Measurements from ENCODE around the gene AGAP1. TPM values are rescaled to one million over a fixed set of nuclear protein-coding genes. Genes with fewer than 3 reads are reported as not detected.

Gene AGAP1
- total RNA-seq, 4 donors from 2014 or later = 23.4 to 46.5 (median 29.3) TPM

DNA sequence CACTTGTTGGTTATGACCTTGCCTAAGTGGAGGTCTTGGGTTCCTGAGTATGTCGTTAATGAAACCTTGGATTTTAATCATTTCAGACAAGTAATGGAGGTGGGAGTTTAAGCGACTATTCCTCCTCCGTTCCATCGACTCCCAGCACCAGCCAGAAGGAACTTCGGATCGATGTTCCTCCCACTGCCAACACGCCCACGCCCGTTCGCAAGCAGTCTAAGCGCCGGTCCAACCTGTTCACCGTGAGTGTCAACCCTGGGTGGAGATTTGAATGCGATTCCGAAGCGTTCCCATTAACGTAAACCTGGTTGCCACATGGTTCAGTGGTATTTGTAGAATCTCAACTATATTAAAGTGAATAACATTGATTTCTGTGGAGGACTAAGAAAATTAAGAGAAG lies 305.4 kb downstream of the AGAP1 start:
- Histone ChIP-seq H3K27me3 (no peaks in the 10 kb centered on the region), H3K9me3 (no peaks in the 10 kb centered on the region), H3K27ac (no peak overlapping the region), H3K4me3 (replicated peaks in 1 of 3) (no peak overlapping the region), H3K36me3 (peaks cover 7 to 12% of the 10 kb centered on the region in 2 donors), H3K4me1 (no peaks in the 10 kb centered on the region)
- no peak for DNase-seq
- intact Hi-C loops (cut with DNase I) = no loop called here
- no peak for TF ChIP-seq POLR2A (IDR thresholded peaks at IDR 0.05)
- TF ChIP-seq, protein P1, sequence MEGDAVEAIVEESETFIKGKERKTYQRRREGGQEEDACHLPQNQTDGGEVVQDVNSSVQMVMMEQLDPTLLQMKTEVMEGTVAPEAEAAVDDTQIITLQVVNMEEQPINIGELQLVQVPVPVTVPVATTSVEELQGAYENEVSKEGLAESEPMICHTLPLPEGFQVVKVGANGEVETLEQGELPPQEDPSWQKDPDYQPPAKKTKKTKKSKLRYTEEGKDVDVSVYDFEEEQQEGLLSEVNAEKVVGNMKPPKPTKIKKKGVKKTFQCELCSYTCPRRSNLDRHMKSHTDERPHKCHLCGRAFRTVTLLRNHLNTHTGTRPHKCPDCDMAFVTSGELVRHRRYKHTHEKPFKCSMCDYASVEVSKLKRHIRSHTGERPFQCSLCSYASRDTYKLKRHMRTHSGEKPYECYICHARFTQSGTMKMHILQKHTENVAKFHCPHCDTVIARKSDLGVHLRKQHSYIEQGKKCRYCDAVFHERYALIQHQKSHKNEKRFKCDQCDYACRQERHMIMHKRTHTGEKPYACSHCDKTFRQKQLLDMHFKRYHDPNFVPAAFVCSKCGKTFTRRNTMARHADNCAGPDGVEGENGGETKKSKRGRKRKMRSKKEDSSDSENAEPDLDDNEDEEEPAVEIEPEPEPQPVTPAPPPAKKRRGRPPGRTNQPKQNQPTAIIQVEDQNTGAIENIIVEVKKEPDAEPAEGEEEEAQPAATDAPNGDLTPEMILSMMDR (IDR thresholded peaks at IDR 0.05) = no peak
- WGBS, 2 donors = 93 to 97% methylated on average over 17 of the region's 17 CpGs

DNA sequence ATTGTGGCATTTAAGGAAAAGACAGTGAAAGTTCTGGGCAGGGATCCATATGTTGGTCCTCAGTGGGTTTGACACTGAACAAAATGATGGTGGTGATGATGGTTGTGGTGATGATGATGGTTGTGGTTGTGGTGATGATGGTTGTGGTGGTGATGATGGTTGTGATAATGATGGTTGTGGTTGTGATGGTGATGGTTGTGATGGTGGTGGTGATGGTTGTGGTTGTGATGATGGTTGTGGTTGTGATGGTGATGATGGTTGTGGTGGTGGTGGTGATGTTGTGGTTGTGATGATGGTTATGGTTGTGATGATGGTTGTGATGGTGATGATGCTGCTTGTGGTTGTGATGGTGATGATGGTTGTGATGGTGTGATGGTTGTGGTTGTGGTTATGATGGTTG lies 308.7 kb downstream of the AGAP1 start:
- intact Hi-C loops (cut with DNase I) = no loop called here
- Histone ChIP-seq H3K9me3 (no peaks in the 10 kb centered on the region), H3K27ac (no peak overlapping the region), H3K36me3 (peaks cover 7 to 15% of the 10 kb centered on the region in 2 donors), H3K4me1 (no peaks in the 10 kb centered on the region), H3K27me3 (no peaks in the 10 kb centered on the region), H3K4me3 (replicated peaks in 1 of 3) (no peak overlapping the region)
- DNase-seq = no peak
- TF ChIP-seq POLR2A (IDR thresholded peaks at IDR 0.05) = no peak
- TF ChIP-seq, protein P1 (IDR thresholded peaks at IDR 0.05) = no peak

DNA sequence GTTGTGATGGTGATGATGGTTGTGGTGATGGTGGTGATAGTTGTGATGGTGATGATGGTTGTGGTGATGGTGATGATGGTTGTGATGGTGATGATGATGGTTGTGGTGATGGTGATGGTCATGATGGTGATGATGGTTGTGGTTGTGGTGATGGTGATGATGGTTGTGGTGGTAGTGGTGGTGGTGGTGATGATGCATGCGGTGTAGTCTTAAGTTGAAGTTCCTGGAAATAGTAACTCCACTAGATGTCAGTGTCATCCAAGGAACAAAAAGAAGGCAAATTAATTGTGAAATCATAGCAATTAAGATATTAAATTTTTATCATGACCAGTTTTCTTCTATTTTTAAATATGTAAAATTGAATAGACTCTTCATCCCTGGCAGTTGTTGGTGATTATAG lies 309.2 kb downstream of the AGAP1 start:
- peaks cover 7 to 16% of the 10 kb centered on the region in 2 donors for H3K36me3 ChIP-seq

DNA sequence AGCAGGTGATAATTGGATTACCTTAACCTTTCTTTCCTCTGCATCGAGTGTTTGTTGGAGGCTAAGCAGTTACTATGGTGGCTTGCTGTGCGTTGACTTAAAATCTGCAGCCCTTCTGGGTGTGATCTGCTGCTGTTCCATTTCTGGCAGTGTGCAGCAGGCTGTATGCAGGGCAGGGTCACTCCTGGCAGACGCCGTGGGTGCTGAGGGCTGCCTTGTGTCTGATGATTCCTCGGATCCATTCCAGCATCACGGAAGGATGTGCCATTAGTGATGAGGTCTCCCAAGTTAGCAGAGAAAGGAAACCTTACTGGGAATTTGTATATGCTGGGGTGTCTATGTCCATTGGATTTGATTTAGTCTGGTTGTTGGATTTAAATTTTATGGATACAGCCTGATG lies 310.8 kb downstream of the AGAP1 start:
- intact Hi-C loops (cut with DNase I) = no loop called here

More for the DNA sequence above, 309.2 kb downstream of the AGAP1 start:
- intact Hi-C loops (cut with DNase I) = no loop called here
- TF ChIP-seq POLR2A (IDR thresholded peaks at IDR 0.05) = no peak
- TF ChIP-seq, protein P1 (IDR thresholded peaks at IDR 0.05) = peak in 1 of 6 experiments; percentile 18
- DNase-seq = no peak
- Histone ChIP-seq H3K27ac (no peak overlapping the region), H3K27me3 (no peaks in the 10 kb centered on the region), H3K9me3 (no peaks in the 10 kb centered on the region), H3K4me1 (no peaks in the 10 kb centered on the region), H3K4me3 (replicated peaks in 1 of 3) (no peak overlapping the region)
- 93 to 95% methylated on average over 1 of the region's 1 CpG for WGBS, 2 donors

DNA sequence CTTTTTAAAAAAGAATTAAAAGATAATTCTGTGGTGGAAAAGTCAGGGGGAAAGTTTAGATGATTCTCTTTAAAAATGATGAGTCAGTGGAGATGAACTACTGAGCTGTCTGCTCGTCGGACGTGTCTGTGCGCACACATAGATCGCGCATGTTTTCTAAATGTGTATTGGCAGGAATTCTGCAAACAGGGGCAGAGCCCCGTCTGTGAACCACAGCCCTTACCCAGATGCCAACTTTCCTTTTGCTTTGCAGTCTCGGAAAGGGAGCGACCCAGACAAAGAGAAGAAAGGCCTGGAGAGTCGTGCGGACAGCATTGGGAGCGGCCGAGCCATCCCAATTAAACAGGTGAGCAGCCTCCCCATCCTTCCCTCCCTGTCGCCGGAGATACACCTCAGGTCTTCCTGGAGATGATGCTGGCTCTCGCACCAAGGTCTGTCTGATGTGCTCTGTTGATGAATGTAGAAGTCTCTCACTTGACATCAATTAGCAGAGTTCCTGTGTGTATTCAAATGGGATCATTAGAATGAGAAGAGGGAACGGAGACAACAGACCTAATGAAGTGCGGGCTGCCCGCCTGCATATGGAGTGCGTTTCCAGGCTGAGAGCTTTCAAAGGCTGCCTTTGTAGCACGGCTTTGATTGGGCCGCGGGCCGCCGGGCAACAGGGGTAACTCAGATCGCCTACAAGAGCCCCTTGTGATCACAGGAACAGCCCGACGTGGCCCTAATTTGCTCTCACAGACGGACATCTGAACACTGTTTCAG lies 313.3 kb downstream of the AGAP1 start:
- DNase-seq = no peak
- Histone ChIP-seq H3K36me3 (peaks cover 0 to 4% of the 10 kb centered on the region in 2 donors), H3K4me3 (replicated peaks in 1 of 3) (no peak overlapping the region), H3K27ac (no peak overlapping the region), H3K4me1 (no peaks in the 10 kb centered on the region), H3K27me3 (no peaks in the 10 kb centered on the region), H3K9me3 (no peaks in the 10 kb centered on the region)
- intact Hi-C loops (cut with DNase I) = no loop called here
- WGBS, 2 donors = 88 to 89% methylated on average over 29 of the region's 29 CpGs
- no peak for TF ChIP-seq POLR2A (IDR thresholded peaks at IDR 0.05)
- TF ChIP-seq, protein P1 (IDR thresholded peaks at IDR 0.05) = no peak

More for the DNA sequence above, 310.8 kb downstream of the AGAP1 start:
- peaks cover 7 to 13% of the 10 kb centered on the region in 2 donors for H3K36me3 ChIP-seq
- 76 to 94% methylated on average over 6 of the region's 6 CpGs for WGBS, 2 donors
- H3K27ac ChIP-seq = no peak overlapping the region
- no peak for TF ChIP-seq POLR2A (IDR thresholded peaks at IDR 0.05)
- TF ChIP-seq, protein P1 (IDR thresholded peaks at IDR 0.05) = no peak
- H3K4me1 ChIP-seq = no peaks in the 10 kb centered on the region
- H3K27me3 ChIP-seq = no peaks in the 10 kb centered on the region
- no peak for DNase-seq
- H3K4me3 ChIP-seq (replicated peaks in 1 of 3) = no peak overlapping the region
- no peaks in the 10 kb centered on the region for H3K9me3 ChIP-seq

Data from thyroid gland (tissue), 4 donors.